ENCODE measurements around the gene MAD2L1.

The MAD2L1 gene

GRCh38 chr4:120082251-120082650 lies 15.6 kb upstream of the MAD2L1 start:
- no peak overlapping the region for H3K4me2 ChIP-seq (ENCODE audit: low read depth, low read length)
- H3F3A ChIP-seq (ENCODE audit: insufficient read depth, low read length) = no peaks in the 10 kb centered on the region
- no peaks in the 10 kb centered on the region for H3K27me3 ChIP-seq (replicated peaks; ENCODE audit: insufficient read depth, low read length)
- no peaks in the 10 kb centered on the region for H3K36me3 ChIP-seq (replicated peaks; ENCODE audit: insufficient read depth, low read length)
- no peak overlapping the region for H3K4me3 ChIP-seq (ENCODE audit: low read length)
- H3K4me1 ChIP-seq (ENCODE audit: low read length) = no peaks in the 10 kb centered on the region
- DNase-seq = no peak
- TF ChIP-seq CTCF (IDR thresholded peaks at IDR 0.05; ENCODE audit: low read length) = no peak
- TF ChIP-seq EZH2 (optimal IDR thresholded peaks at IDR 0.05; ENCODE audit: low read depth, low read length) = no peak
- TF ChIP-seq EZH2phosphoT487 (IDR thresholded peaks at IDR 0.05; ENCODE audit: low read length) = no peak
- no peaks in the 10 kb centered on the region for H3K9me2 ChIP-seq (replicated peaks; ENCODE audit: insufficient read depth, low read length)
- H3K9me3 ChIP-seq (replicated peaks; ENCODE audit: insufficient read depth, low read length) = no peaks in the 10 kb centered on the region
- no peak overlapping the region for H3K9ac ChIP-seq (ENCODE audit: low read length)
- H2AFZ ChIP-seq (ENCODE audit: low read length) = no peak overlapping the region
- no peak overlapping the region for H3K27ac ChIP-seq (ENCODE audit: low read length)
- no peaks in the 10 kb centered on the region for H4K20me1 ChIP-seq (ENCODE audit: insufficient read depth, low read length)
- H3K79me2 ChIP-seq (ENCODE audit: low read length) = no peaks in the 10 kb centered on the region

GRCh38 chr4:120081726-120082125 lies 15.1 kb upstream of the MAD2L1 start:
- Histone ChIP-seq H3K27ac (ENCODE audit: low read length) (no peak overlapping the region), H4K20me1 (ENCODE audit: insufficient read depth, low read length) (no peaks in the 10 kb centered on the region), H2AFZ (ENCODE audit: low read length) (no peak overlapping the region), H3K36me3 (replicated peaks; ENCODE audit: insufficient read depth, low read length) (no peaks in the 10 kb centered on the region), H3F3A (ENCODE audit: insufficient read depth, low read length) (no peaks in the 10 kb centered on the region), H3K79me2 (ENCODE audit: low read length) (no peaks in the 10 kb centered on the region), H3K27me3 (replicated peaks; ENCODE audit: insufficient read depth, low read length) (no peaks in the 10 kb centered on the region), H3K9ac (ENCODE audit: low read length) (no peak overlapping the region), H3K9me2 (replicated peaks; ENCODE audit: insufficient read depth, low read length) (no peaks in the 10 kb centered on the region), H3K4me2 (ENCODE audit: low read depth, low read length) (no peak overlapping the region), H3K4me1 (ENCODE audit: low read length) (no peaks in the 10 kb centered on the region), H3K4me3 (ENCODE audit: low read length) (no peak overlapping the region), H3K9me3 (replicated peaks; ENCODE audit: insufficient read depth, low read length) (no peaks in the 10 kb centered on the region)
- TF ChIP-seq EZH2phosphoT487 (IDR thresholded peaks at IDR 0.05; ENCODE audit: low read length) (no peak), CTCF (IDR thresholded peaks at IDR 0.05; ENCODE audit: low read length) (no peak), EZH2 (optimal IDR thresholded peaks at IDR 0.05; ENCODE audit: low read depth, low read length) (no peak)
- no peak for DNase-seq

- Histone ChIP-seq H3K27ac (ENCODE audit: low read length) (no peak overlapping the region), H3K36me3 (replicated peaks; ENCODE audit: insufficient read depth, low read length) (no peaks in the 10 kb centered on the region), H3K9ac (ENCODE audit: low read length) (no peak overlapping the region), H3K4me1 (ENCODE audit: low read length) (no peaks in the 10 kb centered on the region), H3K79me2 (ENCODE audit: low read length) (no peaks in the 10 kb centered on the region), H2AFZ (ENCODE audit: low read length) (no peak overlapping the region), H3K9me2 (replicated peaks; ENCODE audit: insufficient read depth, low read length) (no peaks in the 10 kb centered on the region), H4K20me1 (ENCODE audit: insufficient read depth, low read length) (no peaks in the 10 kb centered on the region), H3K9me3 (replicated peaks; ENCODE audit: insufficient read depth, low read length) (no peaks in the 10 kb centered on the region), H3K27me3 (replicated peaks; ENCODE audit: insufficient read depth, low read length) (no peaks in the 10 kb centered on the region), H3K4me3 (ENCODE audit: low read length) (no peak overlapping the region), H3F3A (ENCODE audit: insufficient read depth, low read length) (no peaks in the 10 kb centered on the region), H3K4me2 (ENCODE audit: low read depth, low read length) (no peak overlapping the region)
- TF ChIP-seq EZH2 (optimal IDR thresholded peaks at IDR 0.05; ENCODE audit: low read depth, low read length) (no peak), EZH2phosphoT487 (IDR thresholded peaks at IDR 0.05; ENCODE audit: low read length) (no peak), CTCF (IDR thresholded peaks at IDR 0.05; ENCODE audit: low read length) (no peak)
- no peak for DNase-seq
Observed at GRCh38 chr4:120080533-120080932, 13.9 kb upstream of the MAD2L1 start.

Measured in MM.1S (cell line).